Choroid plexus epithelial cell (primary cell): ENCODE measurements around the gene FNDC3A.

Source experiments
- DNase-seq: peaks from one replicate; pipeline ENCODE4 v3.0.0-alpha.2; 2010; ENCODE audit warnings: low read depth
- H3K4me3 ChIP-seq: 2 replicates; pipeline ENCODE4 v1.5.1; 2011; ENCODE audit warnings: low read depth, mild to moderate bottlenecking, control low read depth, low read length, moderate library complexity
- TF ChIP-seq, protein P1 (sequence below): conservative IDR thresholded peaks from 2 replicates; pipeline ENCODE4 v1.5.1; 2011; ENCODE audit warnings: low read depth, mild to moderate bottlenecking, control low read depth, inconsistent platforms, low read length, moderate library complexity

Gene FNDC3A

GRCh38 chr13:48942131-48942530 lies 33.6 kb upstream of the FNDC3A start:
- peak; percentile 58 for DNase-seq
- TF ChIP-seq, protein P1, sequence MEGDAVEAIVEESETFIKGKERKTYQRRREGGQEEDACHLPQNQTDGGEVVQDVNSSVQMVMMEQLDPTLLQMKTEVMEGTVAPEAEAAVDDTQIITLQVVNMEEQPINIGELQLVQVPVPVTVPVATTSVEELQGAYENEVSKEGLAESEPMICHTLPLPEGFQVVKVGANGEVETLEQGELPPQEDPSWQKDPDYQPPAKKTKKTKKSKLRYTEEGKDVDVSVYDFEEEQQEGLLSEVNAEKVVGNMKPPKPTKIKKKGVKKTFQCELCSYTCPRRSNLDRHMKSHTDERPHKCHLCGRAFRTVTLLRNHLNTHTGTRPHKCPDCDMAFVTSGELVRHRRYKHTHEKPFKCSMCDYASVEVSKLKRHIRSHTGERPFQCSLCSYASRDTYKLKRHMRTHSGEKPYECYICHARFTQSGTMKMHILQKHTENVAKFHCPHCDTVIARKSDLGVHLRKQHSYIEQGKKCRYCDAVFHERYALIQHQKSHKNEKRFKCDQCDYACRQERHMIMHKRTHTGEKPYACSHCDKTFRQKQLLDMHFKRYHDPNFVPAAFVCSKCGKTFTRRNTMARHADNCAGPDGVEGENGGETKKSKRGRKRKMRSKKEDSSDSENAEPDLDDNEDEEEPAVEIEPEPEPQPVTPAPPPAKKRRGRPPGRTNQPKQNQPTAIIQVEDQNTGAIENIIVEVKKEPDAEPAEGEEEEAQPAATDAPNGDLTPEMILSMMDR = no peak
- no peak overlapping the region for H3K4me3 ChIP-seq

- H3K4me3 ChIP-seq = no peak overlapping the region
- TF ChIP-seq, protein P1 = no peak
- DNase-seq = no peak
Measured at GRCh38 chr13:48944221-48944620, 31.5 kb upstream of the FNDC3A start.

GRCh38 chr13:48945626-48946025 lies 30.1 kb upstream of the FNDC3A start:
- TF ChIP-seq, protein P1 = no peak
- DNase-seq = no peak
- H3K4me3 ChIP-seq = no peak overlapping the region

GRCh38 chr13:48946163-48946562 lies 29.5 kb upstream of the FNDC3A start:
- TF ChIP-seq, protein P1 = no peak
- no peak for DNase-seq
- H3K4me3 ChIP-seq = no peak overlapping the region

DNA sequence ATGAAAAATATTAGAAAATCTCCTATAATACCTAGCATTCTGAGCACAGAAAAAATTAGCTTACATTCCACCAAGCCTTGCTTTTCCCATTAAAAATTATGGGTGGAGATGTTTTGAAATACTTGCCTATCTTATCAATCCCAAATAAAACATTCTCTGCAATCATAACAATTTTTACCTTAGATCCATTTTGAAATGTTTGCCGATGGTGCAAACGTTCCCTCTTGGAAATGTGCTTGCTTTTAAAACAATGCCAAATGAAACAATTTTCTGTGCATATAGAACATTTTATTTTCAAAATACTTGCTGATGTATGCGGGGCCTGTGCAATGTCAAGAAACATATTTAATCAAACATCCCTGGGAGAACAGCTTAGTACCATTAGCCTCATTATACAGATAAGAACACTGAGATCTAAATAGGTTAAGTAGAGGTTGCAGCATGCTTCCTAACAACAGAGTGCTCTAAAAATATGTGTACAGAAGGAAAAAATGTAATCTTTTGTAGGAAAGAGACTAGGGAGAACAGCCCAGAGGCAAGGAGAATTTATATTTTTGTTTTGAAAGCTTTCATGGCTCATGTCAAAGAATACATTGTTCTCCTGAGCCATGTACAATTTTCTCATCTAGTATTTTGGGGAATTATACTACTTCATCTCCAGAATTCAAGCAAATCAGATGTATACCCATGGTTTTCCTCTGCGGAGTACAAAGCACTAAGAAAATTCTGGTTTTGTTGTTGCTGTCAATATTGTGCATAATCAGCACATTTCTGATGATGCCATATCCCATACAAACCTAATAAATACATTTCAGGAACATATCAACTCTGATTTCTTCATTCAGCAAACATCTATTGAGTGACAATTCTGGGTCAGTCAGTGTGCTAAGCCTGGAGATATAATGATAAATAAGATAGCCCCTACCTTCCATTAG lies 25.9 kb upstream of the FNDC3A start:
- TF ChIP-seq, protein P1 = no peak
- no peak for DNase-seq
- no peak overlapping the region for H3K4me3 ChIP-seq

DNA sequence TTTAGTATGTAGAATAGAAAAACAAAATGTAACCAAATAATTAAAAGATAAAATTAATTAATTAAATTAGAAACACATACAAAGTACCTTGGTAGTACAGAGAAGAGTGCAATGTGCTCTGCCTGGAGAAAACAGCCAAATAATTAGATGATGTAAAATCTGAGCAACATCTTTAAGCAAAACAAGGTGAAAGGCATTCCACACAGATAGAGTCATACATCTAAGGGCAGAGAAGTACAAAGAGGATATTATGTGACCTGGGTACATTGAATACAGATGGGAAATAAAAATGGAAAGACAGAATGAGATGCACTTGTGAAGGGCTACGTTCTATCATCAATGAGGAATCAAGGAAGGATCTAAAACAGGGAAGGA lies 25.2 kb upstream of the FNDC3A start:
- TF ChIP-seq, protein P1 = no peak
- peak; percentile 35 for DNase-seq

GRCh38 chr13:48954081-48954480 lies 21.6 kb upstream of the FNDC3A start:
- no peak overlapping the region for H3K4me3 ChIP-seq
- TF ChIP-seq, protein P1 = no peak
- peak; percentile 57 for DNase-seq

More for the DNA sequence above, 25.2 kb upstream of the FNDC3A start:
- no peak overlapping the region for H3K4me3 ChIP-seq
